Hepatocyte (in vitro differentiated cells): Measurements from ENCODE around the gene OR10Z1. TPM values are rescaled to one million over a fixed set of nuclear protein-coding genes. Genes with fewer than 3 reads are reported as not detected.

Experiments
- DNase-seq: peaks from one replicate; pipeline ENCODE4 v3.0.0-alpha.2; 2016; ENCODE audit warnings: low spot score
- H2AFZ ChIP-seq: fragments of 200-600 bp; sonication (generic); 2 replicates; pipeline ENCODE4 v1.6.0; 2016; ENCODE audit warnings: antibody characterized with exemption, mild to moderate bottlenecking
- H3K27ac ChIP-seq: fragments of 200-600 bp; sonication (generic); 2 replicates; pipeline ENCODE4 v1.5.1; 2016; ENCODE audit warnings: mild to moderate bottlenecking
- H3K27me3 ChIP-seq: fragments of 200-600 bp; sonication (generic); 2 replicates; pipeline ENCODE4 v1.6.1; 2016
- H3K36me3 ChIP-seq: fragments of 200-600 bp; sonication (generic); replicated peaks from 2 replicates; pipeline ENCODE4 v1.5.1; 2016; ENCODE audit warnings: low read depth; ENCODE audit not compliant: insufficient read depth
- H3K4me1 ChIP-seq: fragments of 200-600 bp; sonication (generic); 2 replicates; pipeline ENCODE4 v1.5.1; 2016; ENCODE audit warnings: mild to moderate bottlenecking, moderate library complexity; ENCODE audit not compliant: insufficient read depth
- H3K4me2 ChIP-seq: fragments of 200-600 bp; sonication (generic); 2 replicates; pipeline ENCODE4 v1.6.0; 2016
- H3K4me3 ChIP-seq: fragments of 200-600 bp; sonication (generic); 2 replicates; pipeline ENCODE4 v1.5.1; 2016; ENCODE audit warnings: mild to moderate bottlenecking
- H3K79me2 ChIP-seq: fragments of 200-600 bp; sonication (generic); 2 replicates; pipeline ENCODE4 v1.6.0; 2017; ENCODE audit warnings: mild to moderate bottlenecking
- H3K9me2 ChIP-seq: fragments of 200-600 bp; sonication (generic); replicated peaks from 2 replicates; pipeline ENCODE4 v1.6.0; 2017; ENCODE audit warnings: mild to moderate bottlenecking; ENCODE audit not compliant: insufficient read depth
- H3K9me3 ChIP-seq: fragments of 200-600 bp; sonication (generic); 2 replicates; pipeline ENCODE4 v1.5.1; 2016; ENCODE audit warnings: low read depth, mild to moderate bottlenecking
- H4K20me1 ChIP-seq: fragments of 200-600 bp; sonication (generic); 2 replicates; pipeline ENCODE4 v1.6.0; 2016; ENCODE audit warnings: mild to moderate bottlenecking; ENCODE audit not compliant: insufficient read depth, poor library complexity, severe bottlenecking
- EZH2 ChIP-seq: fragments of 200-600 bp; sonication (generic); IDR thresholded peaks from 2 replicates; pipeline ENCODE4 v1.6.1; 2016; ENCODE audit warnings: antibody characterized with exemption, mild to moderate bottlenecking, borderline replicate concordance
- EZH2phosphoT487 ChIP-seq: fragments of 200-600 bp; sonication (generic); IDR thresholded peaks from one replicate; pipeline ENCODE4 v1.6.1; 2018; ENCODE audit warnings: antibody characterized with exemption, mild to moderate bottlenecking, low read depth, moderate library complexity; ENCODE audit not compliant: unreplicated experiment, severe bottlenecking
- WGBS: methylation state at CpG from one replicate; pipeline ENCODE4 v1.1.6; 2016; ENCODE audit warnings: low lambda C conversion rate; ENCODE audit errors: missing lambda C conversion rate; 5-methylcytosine and 5-hydroxymethylcytosine counted together
- polyA plus RNA-seq: library from polyadenylated mRNA; unstranded; fragments of >200 nt; fragmentation: Nextera tagmentation; extraction: Ambion mirVana; gene quantifications from 2 replicates; pipeline ENCODE4 v1.2.1, GENCODE V29; 2016
- total RNA-seq: library from RNA; depleted of rRNA; stranded (reverse); fragments of >200 nt; gene quantifications from 2 replicates; pipeline ENCODE4 v1.2.3, GENCODE V29; 2014
- TF ChIP-seq, protein P1 (sequence below): fragments of 200-600 bp; sonication (generic); IDR thresholded peaks from 2 replicates; pipeline ENCODE4 v1.5.1; 2016; ENCODE audit warnings: antibody characterized with exemption, mild to moderate bottlenecking; ENCODE audit not compliant: poor library complexity

The OR10Z1 gene
- total and polyA plus RNA-seq, 2 experiments from 2014 or later = not detected

DNA sequence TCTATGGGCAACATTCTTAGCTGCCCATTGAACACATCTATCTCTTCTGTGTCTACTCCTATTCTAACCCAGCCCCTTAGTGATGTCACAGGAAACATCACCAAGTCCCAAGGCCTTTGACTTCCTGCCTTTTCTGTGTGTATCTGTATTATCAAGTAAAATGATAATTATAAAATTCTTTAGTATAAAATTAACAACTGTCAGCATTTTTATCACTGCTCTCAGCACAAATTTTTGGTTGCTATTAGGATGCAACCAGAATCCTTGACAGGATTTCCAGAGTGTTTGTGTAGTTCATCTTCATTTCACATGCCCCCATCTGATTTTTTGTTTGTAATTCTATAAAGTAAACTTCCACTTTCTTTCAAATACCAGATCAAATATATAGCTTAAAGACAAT is 33.8 kb downstream of the OR10Z1 start:
- no peaks in the 10 kb centered on the region for H3K27me3 ChIP-seq
- TF ChIP-seq EZH2phosphoT487 = no peak
- no peak overlapping the region for H3K4me3 ChIP-seq
- no peak for DNase-seq
- no peaks in the 10 kb centered on the region for H4K20me1 ChIP-seq
- H3K4me2 ChIP-seq = no peak overlapping the region
- no peak overlapping the region for H3K27ac ChIP-seq
- H3K79me2 ChIP-seq = no peaks in the 10 kb centered on the region
- no peaks in the 10 kb centered on the region for H3K36me3 ChIP-seq
- no peaks in the 10 kb centered on the region for H3K4me1 ChIP-seq
- no peaks in the 10 kb centered on the region for H3K9me2 ChIP-seq
- no peak overlapping the region for H2AFZ ChIP-seq
- H3K9me3 ChIP-seq = no peaks in the 10 kb centered on the region

DNA sequence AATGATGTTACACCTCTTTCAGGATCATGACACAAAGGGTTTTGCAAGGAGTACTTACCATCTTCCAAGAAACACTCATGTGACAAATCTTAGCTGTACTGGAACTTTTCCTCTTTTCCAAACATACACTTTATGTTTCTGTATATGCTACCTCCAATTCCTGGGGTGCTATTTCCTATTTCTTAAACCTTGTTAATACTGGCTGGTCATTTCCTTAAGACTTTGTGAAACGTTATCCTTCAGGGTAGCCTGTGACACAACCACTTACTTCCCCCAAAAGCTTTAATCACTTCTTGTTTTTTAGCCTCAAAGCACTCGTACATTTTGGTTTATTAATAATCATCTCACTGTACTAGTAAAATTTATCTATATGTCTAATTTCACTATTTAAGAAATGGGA is 39.4 kb downstream of the OR10Z1 start:
- WGBS = 76% methylated on average over 2 of the region's 2 CpGs
- Histone ChIP-seq H4K20me1 (no peaks in the 10 kb centered on the region), H3K9me2 (no peaks in the 10 kb centered on the region), H3K4me2 (no peak overlapping the region), H3K9me3 (no peaks in the 10 kb centered on the region), H3K4me1 (no peaks in the 10 kb centered on the region), H2AFZ (no peak overlapping the region), H3K79me2 (no peaks in the 10 kb centered on the region), H3K27me3 (no peaks in the 10 kb centered on the region), H3K36me3 (no peaks in the 10 kb centered on the region), H3K4me3 (no peak overlapping the region), H3K27ac (no peak overlapping the region)
- TF ChIP-seq EZH2phosphoT487 = no peak
- TF ChIP-seq EZH2 = no peak
- TF ChIP-seq, protein P1, sequence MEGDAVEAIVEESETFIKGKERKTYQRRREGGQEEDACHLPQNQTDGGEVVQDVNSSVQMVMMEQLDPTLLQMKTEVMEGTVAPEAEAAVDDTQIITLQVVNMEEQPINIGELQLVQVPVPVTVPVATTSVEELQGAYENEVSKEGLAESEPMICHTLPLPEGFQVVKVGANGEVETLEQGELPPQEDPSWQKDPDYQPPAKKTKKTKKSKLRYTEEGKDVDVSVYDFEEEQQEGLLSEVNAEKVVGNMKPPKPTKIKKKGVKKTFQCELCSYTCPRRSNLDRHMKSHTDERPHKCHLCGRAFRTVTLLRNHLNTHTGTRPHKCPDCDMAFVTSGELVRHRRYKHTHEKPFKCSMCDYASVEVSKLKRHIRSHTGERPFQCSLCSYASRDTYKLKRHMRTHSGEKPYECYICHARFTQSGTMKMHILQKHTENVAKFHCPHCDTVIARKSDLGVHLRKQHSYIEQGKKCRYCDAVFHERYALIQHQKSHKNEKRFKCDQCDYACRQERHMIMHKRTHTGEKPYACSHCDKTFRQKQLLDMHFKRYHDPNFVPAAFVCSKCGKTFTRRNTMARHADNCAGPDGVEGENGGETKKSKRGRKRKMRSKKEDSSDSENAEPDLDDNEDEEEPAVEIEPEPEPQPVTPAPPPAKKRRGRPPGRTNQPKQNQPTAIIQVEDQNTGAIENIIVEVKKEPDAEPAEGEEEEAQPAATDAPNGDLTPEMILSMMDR = no peak
- no peak for DNase-seq

DNA sequence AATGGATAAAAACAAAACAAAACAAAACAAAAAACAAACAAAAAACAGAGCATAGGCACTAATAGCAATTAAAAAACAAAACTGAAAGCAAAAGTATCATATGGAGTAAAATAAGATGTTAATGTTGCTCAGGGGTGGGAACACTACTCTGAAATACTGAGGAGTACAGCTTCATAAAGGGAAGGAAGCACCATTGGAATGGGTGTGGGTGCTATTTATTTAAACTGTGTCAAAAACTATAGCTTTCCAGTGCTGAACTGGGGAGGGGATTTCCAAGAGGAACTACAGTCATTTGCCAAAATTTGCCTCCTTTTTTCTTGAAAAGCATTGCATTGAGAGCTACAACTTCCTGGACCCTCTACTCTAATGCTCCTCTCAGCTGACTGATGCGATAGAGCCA is 41.4 kb downstream of the OR10Z1 start:
- Histone ChIP-seq H3K4me2 (no peak overlapping the region), H3K4me1 (no peaks in the 10 kb centered on the region), H3K4me3 (no peak overlapping the region), H2AFZ (no peak overlapping the region), H3K27ac (no peak overlapping the region), H3K9me2 (no peaks in the 10 kb centered on the region), H3K9me3 (no peaks in the 10 kb centered on the region), H3K27me3 (no peaks in the 10 kb centered on the region), H3K36me3 (no peaks in the 10 kb centered on the region), H4K20me1 (no peaks in the 10 kb centered on the region), H3K79me2 (no peaks in the 10 kb centered on the region)
- 97% methylated on average over 1 of the region's 1 CpG for WGBS
- TF ChIP-seq, protein P1 = no peak
- no peak for TF ChIP-seq EZH2
- no peak for TF ChIP-seq EZH2phosphoT487
- no peak for DNase-seq

DNA sequence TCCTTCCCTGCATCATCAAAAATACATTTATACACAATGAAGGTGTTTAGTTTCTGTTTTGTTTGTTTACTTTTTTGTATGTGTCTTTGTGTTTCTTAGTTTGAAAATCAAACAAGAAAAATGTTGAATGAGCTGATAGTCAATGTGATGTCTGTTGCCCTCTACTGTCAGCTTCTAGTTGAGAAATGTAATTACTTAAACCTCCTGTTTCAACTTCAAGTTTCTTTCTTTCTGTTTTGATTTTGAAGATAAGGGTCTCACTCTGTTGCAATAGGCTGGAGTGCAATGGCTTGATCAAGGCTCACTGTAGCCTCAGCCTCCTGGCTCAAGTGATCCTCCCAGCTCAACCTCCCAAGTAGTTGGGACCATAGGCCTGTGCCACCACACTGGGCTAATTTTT is 44.0 kb downstream of the OR10Z1 start:
- TF ChIP-seq EZH2 = no peak
- TF ChIP-seq EZH2phosphoT487 = no peak
- TF ChIP-seq, protein P1 = peak; percentile 39
- Histone ChIP-seq H2AFZ (no peak overlapping the region), H3K4me2 (no peak overlapping the region), H3K36me3 (no peaks in the 10 kb centered on the region), H3K27me3 (no peaks in the 10 kb centered on the region), H3K4me3 (no peak overlapping the region), H3K79me2 (no peaks in the 10 kb centered on the region), H4K20me1 (no peaks in the 10 kb centered on the region), H3K9me3 (no peaks in the 10 kb centered on the region), H3K9me2 (no peaks in the 10 kb centered on the region), H3K4me1 (no peaks in the 10 kb centered on the region), H3K27ac (no peak overlapping the region)
- DNase-seq = no peak
